ENCODE results near the gene KCNK6. TPM values are rescaled to one million over a fixed set of nuclear protein-coding genes. Genes with fewer than 3 reads are reported as not detected.

KCNK6 gene
- total and polyA plus RNA-seq, 2 donors (not counting 3 experiments of a cell fraction or from before 2014, with no cell fraction given), result 7.4 to 11.3 TPM

GRCh38 chr19:38324431-38324830, 4.8 kb downstream of the KCNK6 start:
- Histone ChIP-seq H3K79me2 (ENCODE audit: control insufficient read depth, insufficient read depth, low read length) (no peaks in the 10 kb centered on the region), H3K9ac (replicated peaks; ENCODE audit: extremely low read depth, insufficient read depth, low read length) (no peak overlapping the region), H3K4me2 (ENCODE audit: insufficient read depth, low read length) (no peak overlapping the region), H3K9me3 (replicated peaks; ENCODE audit: control insufficient read depth, insufficient read depth, low read length) (no peaks in the 10 kb centered on the region), H3K4me3 (replicated peaks in 1 of 3; ENCODE audit: insufficient read depth in 1 of 3, low read depth in 1 of 3, low read length in 3 of 3) (no peak overlapping the region), H4K20me1 (replicated peaks; ENCODE audit: control insufficient read depth, extremely low read depth, insufficient read depth, low read length) (no peaks in the 10 kb centered on the region), H3K27ac (ENCODE audit: insufficient read depth, low read depth, low read length) (no peak overlapping the region), H3K9me1 (replicated peaks; ENCODE audit: control insufficient read depth, extremely low read depth, insufficient read depth, low read length) (peaks cover 5% of the 10 kb centered on the region), H3K4me1 (ENCODE audit: control insufficient read depth, extremely low read depth, insufficient read depth, low read length) (peaks cover 7% of the 10 kb centered on the region), H3K36me3 (ENCODE audit: control insufficient read depth in 2 of 2, extremely low read depth in 1 of 2, insufficient read depth in 2 of 2, low read length in 2 of 2) (peaks cover 0 to 20% of the 10 kb centered on the region in 2 experiments), H3K27me3 (ENCODE audit: control insufficient read depth in 2 of 2, insufficient read depth in 2 of 2, low read length in 2 of 2) (no peaks in the 10 kb centered on the region), H2AFZ (ENCODE audit: low read depth, low read length) (no peak overlapping the region)
- ChIA-PET POLR2A (no interaction called here), CTCF (no interaction called here)
- TF ChIP-seq FOS (IDR thresholded peaks at IDR 0.05; ENCODE audit: borderline replicate concordance, insufficient read depth, low read length) (no peak), MYC (IDR thresholded peaks at IDR 0.05; ENCODE audit: low read depth, low read length) (no peak), JUN (IDR thresholded peaks at IDR 0.05; ENCODE audit: borderline replicate concordance, insufficient read depth, insufficient read length, low read depth) (no peak), POLR2A (IDR thresholded peaks at IDR 0.05; ENCODE audit: low read depth, low read length) (no peak), EZH2 (IDR thresholded peaks at IDR 0.05; ENCODE audit: borderline replicate concordance, low read depth, low read length, severe bottlenecking) (no peak), GATA2 (IDR thresholded peaks at IDR 0.05; ENCODE audit: insufficient read depth, insufficient read length, low read depth, low read length) (no peak)
- TF ChIP-seq, protein P1, sequence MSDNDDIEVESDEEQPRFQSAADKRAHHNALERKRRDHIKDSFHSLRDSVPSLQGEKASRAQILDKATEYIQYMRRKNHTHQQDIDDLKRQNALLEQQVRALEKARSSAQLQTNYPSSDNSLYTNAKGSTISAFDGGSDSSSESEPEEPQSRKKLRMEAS (IDR thresholded peaks at IDR 0.05; ENCODE audit: insufficient read depth, insufficient read length), result no peak
- intact Hi-C loops (cut with micrococcal nuclease), result no loop called here
- dilution Hi-C loops (cut with MboI; ENCODE audit: extremely low pct_ligation_motif_present, low sequenced_read_pairs), result no loop called here
- no TSS peak for BruUV-seq (replicated peaks)
- no peak for FAIRE-seq
- no peak for DNase-seq (ENCODE audit: low read depth, low spot score)

GRCh38 chr19:38326591-38326990, 6.9 kb downstream of the KCNK6 start:
- H3K27ac ChIP-seq (ENCODE audit: insufficient read depth, low read depth, low read length), result no peak overlapping the region
- peaks cover 0 to 20% of the 10 kb centered on the region in 2 experiments for H3K36me3 ChIP-seq (ENCODE audit: control insufficient read depth in 2 of 2, extremely low read depth in 1 of 2, insufficient read depth in 2 of 2, low read length in 2 of 2)
- H3K79me2 ChIP-seq (ENCODE audit: control insufficient read depth, insufficient read depth, low read length), result no peaks in the 10 kb centered on the region
- no peaks in the 10 kb centered on the region for H4K20me1 ChIP-seq (replicated peaks; ENCODE audit: control insufficient read depth, extremely low read depth, insufficient read depth, low read length)
- peaks cover 5% of the 10 kb centered on the region for H3K9me1 ChIP-seq (replicated peaks; ENCODE audit: control insufficient read depth, extremely low read depth, insufficient read depth, low read length)
- no peak overlapping the region for H3K4me3 ChIP-seq (replicated peaks in 1 of 3; ENCODE audit: insufficient read depth in 1 of 3, low read depth in 1 of 3, low read length in 3 of 3)
- H3K9me3 ChIP-seq (replicated peaks; ENCODE audit: control insufficient read depth, insufficient read depth, low read length), result no peaks in the 10 kb centered on the region
- TF ChIP-seq POLR2AphosphoS5 (IDR thresholded peaks at IDR 0.05; ENCODE audit: insufficient read depth, low read depth, low read length) (no peak), EZH2 (IDR thresholded peaks at IDR 0.05; ENCODE audit: borderline replicate concordance, low read depth, low read length, severe bottlenecking) (no peak), GATA2 (IDR thresholded peaks at IDR 0.05; ENCODE audit: insufficient read depth, insufficient read length, low read depth, low read length) (no peak), CTCF (IDR thresholded peaks at IDR 0.05; ENCODE audit: extremely low read depth in 1 of 2, insufficient read depth in 1 of 2, low read depth in 1 of 2, low read length in 2 of 2) (no peak), FOS (IDR thresholded peaks at IDR 0.05; ENCODE audit: borderline replicate concordance, insufficient read depth, low read length) (no peak), MYC (IDR thresholded peaks at IDR 0.05; ENCODE audit: low read depth, low read length) (no peak), POLR2A (IDR thresholded peaks at IDR 0.05; ENCODE audit: low read depth, low read length) (no peak), JUN (IDR thresholded peaks at IDR 0.05; ENCODE audit: borderline replicate concordance, insufficient read depth, insufficient read length, low read depth) (no peak)
- TF ChIP-seq, protein P1 (IDR thresholded peaks at IDR 0.05; ENCODE audit: insufficient read depth, insufficient read length), result no peak
- ChIA-PET POLR2A (no interaction called here), CTCF (interaction anchor here (0.8 to 1.5 kb wide), 2 partner anchors 8 to 83 kb away, joined by 3 read pairs; no protein-coding TSS in a partner anchor)
- H2AFZ ChIP-seq (ENCODE audit: low read depth, low read length), result no peak overlapping the region
- dilution Hi-C loops (cut with MboI; ENCODE audit: extremely low pct_ligation_motif_present, low sequenced_read_pairs) (no loop called here), intact Hi-C loops (cut with micrococcal nuclease) (no loop called here)
- no TSS peak for BruUV-seq (replicated peaks)
- no peak for DNase-seq (ENCODE audit: low read depth, low spot score)
- no peak for FAIRE-seq
- no peaks in the 10 kb centered on the region for H3K27me3 ChIP-seq (ENCODE audit: control insufficient read depth in 2 of 2, insufficient read depth in 2 of 2, low read length in 2 of 2)
- no peak overlapping the region for H3K4me2 ChIP-seq (ENCODE audit: insufficient read depth, low read length)
- no peak overlapping the region for H3K9ac ChIP-seq (replicated peaks; ENCODE audit: extremely low read depth, insufficient read depth, low read length)
- H3K4me1 ChIP-seq (ENCODE audit: control insufficient read depth, extremely low read depth, insufficient read depth, low read length), result no peaks in the 10 kb centered on the region
